ENCODE measurements around the gene DSCAML1. TPM values are rescaled to one million over a fixed set of nuclear protein-coding genes. Genes with fewer than 3 reads are reported as not detected.

Gene DSCAML1
- total RNA-seq, 1 donor from 2014 or later: 0.16 TPM

- H3K4me3 ChIP-seq (ENCODE audit: insufficient read depth, low read depth, low read length): no peak overlapping the region
- no peaks in the 10 kb centered on the region for H3K79me2 ChIP-seq (ENCODE audit: insufficient read depth, low read length)
- no peak overlapping the region for H3K4me2 ChIP-seq (ENCODE audit: low read length)
- H3K9ac ChIP-seq (ENCODE audit: low read length): no peak overlapping the region
- TF ChIP-seq CTCF (IDR thresholded peaks at IDR 0.05; ENCODE audit: insufficient read depth, low read depth, low read length) (no peak), EZH2 (IDR thresholded peaks at IDR 0.05; ENCODE audit: insufficient read depth, low read length) (no peak)
- Mint-ChIP-seq H3K4me3 (ENCODE audit: unreplicated experiment) (no peak overlapping the region), H3K27me3 (ENCODE audit: low read depth, unreplicated experiment) (peaks cover 59% of the 10 kb centered on the region), H3K9me3 (ENCODE audit: unreplicated experiment) (peaks cover 3% of the 10 kb centered on the region), H3K27ac (ENCODE audit: unreplicated experiment) (no peak overlapping the region), H3K4me1 (ENCODE audit: low read depth, unreplicated experiment) (peaks cover 21% of the 10 kb centered on the region), H3K36me3 (ENCODE audit: low read depth, unreplicated experiment) (no peaks in the 10 kb centered on the region)
- no peaks in the 10 kb centered on the region for H3K9me3 ChIP-seq (ENCODE audit: insufficient read depth, low read depth, low read length)
- no peak for DNase-seq (ENCODE audit: low read depth)
- peaks cover 14% of the 10 kb centered on the region for H3K27me3 ChIP-seq (ENCODE audit: insufficient read depth, low read length)
- H3K36me3 ChIP-seq (ENCODE audit: insufficient read depth, low read length): no peaks in the 10 kb centered on the region
- no peak for FAIRE-seq
- no peaks in the 10 kb centered on the region for H3K4me1 ChIP-seq (ENCODE audit: insufficient read depth, low read length)
- no peaks in the 10 kb centered on the region for H4K20me1 ChIP-seq (ENCODE audit: insufficient read depth, low read length)
- no peak overlapping the region for H2AFZ ChIP-seq (ENCODE audit: low read depth, low read length)
- no peak overlapping the region for H3K27ac ChIP-seq (ENCODE audit: low read depth, low read length)
Observed at GRCh38 chr11:117706322-117706814, 90.6 kb downstream of the DSCAML1 start.

- Histone ChIP-seq H3K4me1 (ENCODE audit: insufficient read depth, low read length) (no peaks in the 10 kb centered on the region), H4K20me1 (ENCODE audit: insufficient read depth, low read length) (no peaks in the 10 kb centered on the region), H3K9ac (ENCODE audit: low read length) (no peak overlapping the region), H3K9me3 (ENCODE audit: insufficient read depth, low read depth, low read length) (no peaks in the 10 kb centered on the region), H3K27ac (ENCODE audit: low read depth, low read length) (no peak overlapping the region), H3K4me3 (ENCODE audit: insufficient read depth, low read depth, low read length) (no peak overlapping the region), H3K79me2 (ENCODE audit: insufficient read depth, low read length) (no peaks in the 10 kb centered on the region), H3K4me2 (ENCODE audit: low read length) (no peak overlapping the region), H3K27me3 (ENCODE audit: insufficient read depth, low read length) (peaks cover 10% of the 10 kb centered on the region), H3K36me3 (ENCODE audit: insufficient read depth, low read length) (no peaks in the 10 kb centered on the region), H2AFZ (ENCODE audit: low read depth, low read length) (no peak overlapping the region)
- Mint-ChIP-seq H3K27ac (ENCODE audit: unreplicated experiment) (no peak overlapping the region), H3K36me3 (ENCODE audit: low read depth, unreplicated experiment) (no peaks in the 10 kb centered on the region), H3K4me1 (ENCODE audit: low read depth, unreplicated experiment) (peaks cover 21% of the 10 kb centered on the region), H3K9me3 (ENCODE audit: unreplicated experiment) (peaks cover 3% of the 10 kb centered on the region), H3K4me3 (ENCODE audit: unreplicated experiment) (no peak overlapping the region), H3K27me3 (ENCODE audit: low read depth, unreplicated experiment) (peaks cover 54% of the 10 kb centered on the region)
- TF ChIP-seq CTCF (IDR thresholded peaks at IDR 0.05; ENCODE audit: insufficient read depth, low read depth, low read length) (no peak), EZH2 (IDR thresholded peaks at IDR 0.05; ENCODE audit: insufficient read depth, low read length) (no peak)
- no peak for FAIRE-seq
- DNase-seq (ENCODE audit: low read depth): no peak
Observed at GRCh38 chr11:117705866-117706265, 91.2 kb downstream of the DSCAML1 start.

GRCh38 chr11:117704395-117705100, 92.5 kb downstream of the DSCAML1 start:
- no peak overlapping the region for H3K9ac ChIP-seq (ENCODE audit: low read length)
- no peaks in the 10 kb centered on the region for H3K36me3 ChIP-seq (ENCODE audit: insufficient read depth, low read length)
- H2AFZ ChIP-seq (ENCODE audit: low read depth, low read length): no peak overlapping the region
- no peaks in the 10 kb centered on the region for H3K9me3 ChIP-seq (ENCODE audit: insufficient read depth, low read depth, low read length)
- FAIRE-seq (no peak), DNase-seq (ENCODE audit: low read depth) (no peak)
- Mint-ChIP-seq H3K9me3 (ENCODE audit: unreplicated experiment) (peaks cover 3% of the 10 kb centered on the region), H3K36me3 (ENCODE audit: low read depth, unreplicated experiment) (no peaks in the 10 kb centered on the region), H3K27me3 (ENCODE audit: low read depth, unreplicated experiment) (peaks cover 52% of the 10 kb centered on the region), H3K4me3 (ENCODE audit: unreplicated experiment) (peak overlapping the region; percentile 17), H3K4me1 (ENCODE audit: low read depth, unreplicated experiment) (peaks cover 21% of the 10 kb centered on the region), H3K27ac (ENCODE audit: unreplicated experiment) (no peak overlapping the region)
- no peak for TF ChIP-seq CTCF (IDR thresholded peaks at IDR 0.05; ENCODE audit: insufficient read depth, low read depth, low read length)
- TF ChIP-seq EZH2 (IDR thresholded peaks at IDR 0.05; ENCODE audit: insufficient read depth, low read length): no peak
- H3K27me3 ChIP-seq (ENCODE audit: insufficient read depth, low read length): peaks cover 10% of the 10 kb centered on the region
- H3K4me3 ChIP-seq (ENCODE audit: insufficient read depth, low read depth, low read length): no peak overlapping the region
- H4K20me1 ChIP-seq (ENCODE audit: insufficient read depth, low read length): no peaks in the 10 kb centered on the region
- H3K4me1 ChIP-seq (ENCODE audit: insufficient read depth, low read length): no peaks in the 10 kb centered on the region
- H3K4me2 ChIP-seq (ENCODE audit: low read length): no peak overlapping the region
- no peak overlapping the region for H3K27ac ChIP-seq (ENCODE audit: low read depth, low read length)
- no peaks in the 10 kb centered on the region for H3K79me2 ChIP-seq (ENCODE audit: insufficient read depth, low read length)
